Dedifferentiated amniotic fluid mesenchymal stem cell (primary cell): Measurements from ENCODE around the gene MPV17L.
A peak's percentile ranks its signal among the peaks of the same experiment; 100 is the strongest.
"Not testable (repeated sequence)": the region's sequence is repeated elsewhere in the genome, so short reads cannot be mapped to it uniquely, and the experiment has no call there.

Experiments
- DNase-seq: peaks from one replicate; pipeline ENCODE4 v3.0.0-alpha.2; 2016; ENCODE audit errors: extremely low spot score

Gene MPV17L

GRCh38 chr16:15409476-15409875, 13.9 kb downstream of the MPV17L start:
- not testable (repeated sequence) for DNase-seq

- no peak for DNase-seq
Measured at GRCh38 chr16:15415511-15415985, 20.0 kb downstream of the MPV17L start.

GRCh38 chr16:15417197-15417596, 21.6 kb downstream of the MPV17L start:
- DNase-seq: no peak

DNA sequence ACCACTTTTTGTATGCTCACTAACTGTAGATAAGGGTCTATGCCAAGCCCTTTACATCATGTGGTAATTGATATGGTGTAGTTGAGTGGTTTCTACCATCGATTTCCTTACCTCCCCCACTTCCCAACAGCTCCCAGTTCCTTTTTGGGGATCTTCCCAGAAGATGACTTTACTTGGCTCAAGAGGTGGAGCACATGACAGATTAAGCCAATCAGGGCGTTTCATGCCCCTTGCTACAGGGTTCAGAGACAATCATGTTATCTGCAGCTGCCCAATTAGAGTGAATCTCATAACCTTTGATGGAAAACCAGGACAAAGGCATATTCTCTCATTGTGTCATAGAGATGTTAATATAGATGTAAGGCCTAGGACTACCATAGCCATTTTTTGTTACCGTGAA, 22.7 kb downstream of the MPV17L start:
- no peak for DNase-seq

GRCh38 chr16:15421696-15422095, 26.1 kb downstream of the MPV17L start:
- not testable (repeated sequence) for DNase-seq

GRCh38 chr16:15422222-15422621, 26.7 kb downstream of the MPV17L start:
- DNase-seq: no peak

- no peak for DNase-seq
Measured at GRCh38 chr16:15425861-15426260, 30.3 kb downstream of the MPV17L start.

GRCh38 chr16:15426796-15427195, 31.2 kb downstream of the MPV17L start:
- DNase-seq: no peak

- DNase-seq: peak; percentile 91
Measured at GRCh38 chr16:15427648-15428239, 32.2 kb downstream of the MPV17L start.

DNA sequence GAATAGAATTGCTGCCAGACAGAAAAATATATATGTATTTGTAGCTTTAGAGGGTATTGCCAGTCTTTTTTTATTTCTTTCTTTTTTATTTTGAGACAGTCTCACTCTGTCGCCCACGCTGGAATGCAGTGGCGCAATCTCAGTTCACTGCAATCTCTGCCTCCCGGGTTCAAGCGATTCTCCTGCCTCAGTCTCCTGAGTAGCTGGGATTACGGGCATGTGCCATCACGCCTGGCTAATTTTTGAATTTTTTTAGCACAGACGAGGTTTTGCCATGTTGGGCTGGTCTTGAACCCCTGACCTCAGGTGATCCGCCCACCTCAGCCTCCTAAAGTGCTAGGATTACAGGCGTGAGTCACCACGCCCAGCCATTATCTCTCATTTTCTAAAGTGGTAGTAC, 35.3 kb downstream of the MPV17L start:
- DNase-seq: not testable (repeated sequence)

GRCh38 chr16:15434079-15434424, 38.5 kb downstream of the MPV17L start:
- DNase-seq: no peak

DNA sequence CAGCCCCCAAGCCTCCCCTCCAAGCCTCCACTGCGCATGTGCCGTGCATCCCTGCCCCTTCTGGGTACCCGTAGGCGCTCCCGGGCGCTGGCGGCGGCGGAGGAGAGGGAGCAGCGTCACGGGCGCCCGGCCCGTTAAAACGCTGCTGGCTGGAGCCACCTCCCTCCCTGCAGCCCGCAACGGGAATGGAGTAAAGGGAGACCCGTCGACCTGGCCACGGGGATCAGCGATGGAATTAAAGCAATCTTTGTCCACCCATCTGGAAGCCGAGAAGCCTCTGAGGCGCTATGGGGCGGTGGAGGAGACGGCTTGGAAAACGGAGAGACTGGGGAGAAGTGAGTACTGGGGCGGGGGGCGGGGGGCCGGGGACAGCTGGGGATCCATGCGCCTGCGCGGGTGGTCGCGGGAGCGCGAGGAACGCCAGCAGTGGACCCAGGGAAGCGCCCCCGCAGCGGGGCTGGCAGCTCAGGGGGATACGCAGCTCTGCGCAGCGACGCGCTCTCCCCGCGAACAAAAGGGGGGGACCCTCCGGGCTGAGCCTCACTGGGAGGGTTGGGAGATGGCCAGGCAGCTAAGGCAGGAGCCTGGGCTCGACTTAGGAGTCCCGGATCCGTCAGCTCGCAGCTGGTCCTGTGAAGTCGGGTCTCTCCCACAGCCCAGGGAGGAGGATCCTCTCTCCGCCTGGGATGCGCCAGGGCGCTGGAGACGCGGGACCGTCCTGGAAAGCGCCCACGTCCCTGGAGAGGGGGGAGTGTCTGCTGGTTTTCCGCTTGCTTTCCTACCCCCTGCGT, 39.1 kb downstream of the MPV17L start, which contains the start of gene BMERB1:
Gene BMERB1 (plus strand): TSS at position 164 of the 791 bp plus-strand sequence. CDS start 66 bp downstream, at position 230.
- peak; percentile 72 for DNase-seq

GRCh38 chr16:15435216-15435864, 39.8 kb downstream of the MPV17L start:
- DNase-seq: no peak

DNA sequence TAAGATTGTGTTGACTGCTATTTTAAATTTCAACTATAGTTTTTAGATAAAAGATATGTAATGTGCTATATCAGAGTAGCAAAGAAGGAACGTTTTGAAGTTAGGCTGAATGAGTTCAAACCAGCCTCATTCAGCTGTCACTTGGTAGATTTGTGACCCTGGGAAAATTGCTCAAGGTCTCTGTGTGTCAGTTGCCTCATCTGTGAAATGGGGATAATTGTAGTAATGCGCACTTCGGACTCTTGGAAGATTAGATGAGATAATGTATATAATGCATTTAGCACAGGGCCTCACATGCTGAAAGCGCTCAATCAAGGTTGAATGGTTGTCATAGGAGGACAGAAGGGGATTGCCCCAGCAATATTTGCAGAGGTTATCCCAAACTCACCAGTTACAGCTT, 43.5 kb downstream of the MPV17L start:
- DNase-seq: no peak

- DNase-seq: no peak
Measured at GRCh38 chr16:15439521-15439920, 44.0 kb downstream of the MPV17L start.

- DNase-seq: peak; percentile 28
Measured at GRCh38 chr16:15440852-15441251, 45.3 kb downstream of the MPV17L start.

DNA sequence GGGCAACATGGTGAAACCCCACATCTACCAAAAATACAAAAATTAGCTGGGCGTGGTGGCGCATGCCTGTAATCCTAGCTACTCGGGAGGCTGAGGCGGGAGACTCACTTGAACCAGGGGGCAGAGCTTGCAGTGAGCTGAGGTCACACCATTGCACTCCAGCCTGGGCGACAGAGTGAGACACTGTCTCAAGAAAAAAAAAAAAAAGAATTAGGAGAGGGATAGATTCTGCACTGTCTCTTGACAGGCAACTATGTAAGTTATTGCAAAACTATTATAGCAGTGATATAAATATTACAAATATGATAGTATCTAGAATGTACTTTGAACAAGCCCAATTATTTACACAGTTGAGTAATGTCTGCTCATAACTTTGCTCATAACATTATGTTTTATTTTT, 46.6 kb downstream of the MPV17L start:
- not testable (repeated sequence) for DNase-seq

DNA sequence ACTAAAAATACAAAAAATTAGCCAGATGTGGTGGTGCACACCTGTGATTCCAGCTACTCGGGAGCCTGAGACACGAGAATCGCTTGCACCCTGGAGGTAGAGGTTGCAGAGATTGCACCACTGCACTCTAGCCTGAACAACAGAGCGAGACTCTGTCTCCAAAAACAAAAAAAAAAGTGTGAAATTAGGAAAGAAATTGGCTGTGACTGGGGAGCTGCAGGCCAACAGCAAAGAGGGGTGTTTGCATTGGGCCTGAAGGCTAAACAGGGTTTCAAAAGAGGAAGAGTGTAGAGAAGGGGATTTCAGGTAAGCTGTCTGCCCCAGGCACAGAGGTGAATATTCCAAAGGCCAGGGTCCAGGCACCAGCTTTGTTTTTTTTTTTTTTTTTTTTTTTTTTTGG, 48.2 kb downstream of the MPV17L start:
- DNase-seq: no peak

- DNase-seq: no peak
Measured at GRCh38 chr16:15444264-15444663, 48.7 kb downstream of the MPV17L start.

- no peak for DNase-seq
Measured at GRCh38 chr16:15445450-15445849, 49.9 kb downstream of the MPV17L start.

- DNase-seq: no peak
Measured at GRCh38 chr16:15446901-15447300, 51.3 kb downstream of the MPV17L start.

GRCh38 chr16:15450624-15451023, 55.1 kb downstream of the MPV17L start:
- DNase-seq: no peak
